CD4-positive, alpha-beta T cell treated with Interleukin-6 at 100 ng/mL for 8 hours (primary cell): ENCODE results near the gene CPZ.

ENCODE experiments used
- DNase-seq: peaks from one replicate; pipeline ENCODE4 v3.0.0-alpha.2; 2020; ENCODE audit warnings: mixed read lengths, low spot score

CPZ gene

DNA sequence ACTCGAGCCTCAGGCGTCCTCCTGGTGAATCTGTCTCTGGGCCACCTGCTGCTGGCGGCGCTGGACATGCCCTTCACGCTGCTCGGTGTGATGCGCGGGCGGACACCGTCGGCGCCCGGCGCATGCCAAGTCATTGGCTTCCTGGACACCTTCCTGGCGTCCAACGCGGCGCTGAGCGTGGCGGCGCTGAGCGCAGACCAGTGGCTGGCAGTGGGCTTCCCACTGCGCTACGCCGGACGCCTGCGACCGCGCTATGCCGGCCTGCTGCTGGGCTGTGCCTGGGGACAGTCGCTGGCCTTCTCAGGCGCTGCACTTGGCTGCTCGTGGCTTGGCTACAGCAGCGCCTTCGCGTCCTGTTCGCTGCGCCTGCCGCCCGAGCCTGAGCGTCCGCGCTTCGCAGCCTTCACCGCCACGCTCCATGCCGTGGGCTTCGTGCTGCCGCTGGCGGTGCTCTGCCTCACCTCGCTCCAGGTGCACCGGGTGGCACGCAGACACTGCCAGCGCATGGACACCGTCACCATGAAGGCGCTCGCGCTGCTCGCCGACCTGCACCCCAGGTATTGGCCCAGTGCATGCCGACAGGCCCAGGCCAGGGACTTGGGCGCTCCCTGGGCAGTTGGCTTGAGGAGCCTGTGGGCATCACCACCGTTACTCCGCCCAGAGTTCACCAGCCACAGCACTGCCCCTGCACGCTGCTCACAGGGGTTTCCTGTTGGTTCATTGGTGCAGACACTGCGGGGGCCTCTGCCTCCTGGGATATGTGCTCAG lies 11.3 kb upstream of the CPZ start:
- no peak for DNase-seq

DNA sequence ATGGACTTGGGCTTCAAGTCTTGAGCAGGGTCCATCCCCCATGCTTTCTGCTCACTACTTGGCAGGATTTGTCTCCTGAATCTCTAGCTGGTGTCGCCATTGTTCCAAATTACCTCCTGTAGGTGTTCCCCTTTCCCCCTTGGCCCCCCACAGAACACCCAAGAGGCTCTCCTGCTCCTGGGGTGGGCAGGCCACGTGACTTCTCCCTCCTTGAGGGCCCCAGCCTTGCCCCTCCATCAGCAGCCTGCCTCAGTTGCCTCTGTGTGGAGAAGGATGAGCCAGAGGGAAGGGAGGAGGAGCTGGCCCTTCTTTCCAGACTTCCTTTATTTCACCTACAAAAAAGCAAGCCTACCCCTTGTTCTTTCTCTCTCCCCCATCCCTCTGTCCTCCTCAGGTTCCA lies 10.5 kb upstream of the CPZ start:
- no peak for DNase-seq

DNA sequence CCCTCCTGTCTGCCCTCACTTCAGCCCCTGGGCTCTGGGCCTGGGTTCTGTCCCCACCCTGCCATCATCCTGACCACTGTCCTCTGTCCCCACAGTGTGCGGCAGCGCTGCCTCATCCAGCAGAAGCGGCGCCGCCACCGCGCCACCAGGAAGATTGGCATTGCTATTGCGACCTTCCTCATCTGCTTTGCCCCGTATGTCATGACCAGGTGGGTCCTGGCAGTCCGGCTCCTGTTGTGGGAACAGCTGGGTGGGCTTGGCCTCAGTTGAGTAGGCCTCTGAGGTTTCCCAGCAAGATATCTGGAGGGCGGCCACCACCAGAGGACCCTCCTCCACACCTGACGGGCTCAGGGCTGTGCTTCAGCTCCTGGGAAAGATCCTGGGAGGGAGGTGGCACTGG lies 10.1 kb upstream of the CPZ start:
- DNase-seq = no peak

DNA sequence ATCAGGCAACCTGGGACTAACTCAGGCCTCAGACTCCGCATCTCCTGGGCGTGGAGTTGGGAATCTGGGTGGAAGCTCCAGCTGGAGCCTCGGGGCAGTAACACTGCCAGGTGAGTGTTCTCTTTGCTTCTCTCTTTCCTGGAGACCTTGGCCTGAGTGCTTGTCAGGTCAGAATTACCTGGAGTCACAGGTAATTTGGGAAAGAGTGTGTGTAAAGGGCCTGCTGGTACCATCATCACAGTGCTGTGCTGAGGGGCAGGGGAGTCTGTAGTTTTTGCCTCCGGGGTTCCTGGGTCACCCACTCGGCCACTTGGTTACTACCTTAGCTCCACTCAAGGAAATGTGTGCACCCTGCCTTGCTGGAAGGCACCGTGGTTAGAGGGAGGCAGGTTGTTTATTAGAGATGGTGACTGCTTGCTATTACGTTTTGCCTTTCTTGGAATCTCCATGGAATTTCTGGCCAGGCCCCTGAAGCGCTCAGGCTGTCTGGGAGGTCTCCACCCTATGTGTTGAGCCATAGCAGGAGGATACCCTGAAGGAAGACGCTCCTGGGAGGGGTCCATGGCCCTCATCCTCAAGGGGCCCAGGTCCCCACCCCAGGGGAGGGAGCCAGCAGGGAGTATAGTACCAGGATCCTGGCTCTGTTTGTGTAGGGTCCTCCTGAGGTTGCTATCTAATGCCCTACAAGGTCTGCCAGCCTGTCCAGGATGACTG lies 9.5 kb upstream of the CPZ start:
- DNase-seq = no peak

DNA sequence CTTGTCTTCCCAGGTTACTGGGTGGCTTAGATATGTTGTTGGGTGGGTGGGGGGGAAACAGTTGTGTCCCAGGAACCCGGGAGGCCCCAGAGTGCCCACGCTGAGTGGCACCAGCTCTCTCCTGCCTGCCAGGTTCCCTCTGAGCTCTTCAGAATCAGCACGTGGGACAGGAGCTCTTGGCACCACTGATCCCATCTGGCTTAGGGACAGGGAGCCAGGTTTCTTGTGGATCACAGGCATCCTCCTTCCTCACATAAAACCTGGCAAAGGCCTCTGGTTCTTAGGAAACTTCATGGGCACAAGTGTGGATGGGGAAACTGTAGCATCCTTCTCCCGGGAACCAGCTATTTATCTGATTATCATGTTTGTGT lies 8.9 kb upstream of the CPZ start:
- DNase-seq = no peak

DNA sequence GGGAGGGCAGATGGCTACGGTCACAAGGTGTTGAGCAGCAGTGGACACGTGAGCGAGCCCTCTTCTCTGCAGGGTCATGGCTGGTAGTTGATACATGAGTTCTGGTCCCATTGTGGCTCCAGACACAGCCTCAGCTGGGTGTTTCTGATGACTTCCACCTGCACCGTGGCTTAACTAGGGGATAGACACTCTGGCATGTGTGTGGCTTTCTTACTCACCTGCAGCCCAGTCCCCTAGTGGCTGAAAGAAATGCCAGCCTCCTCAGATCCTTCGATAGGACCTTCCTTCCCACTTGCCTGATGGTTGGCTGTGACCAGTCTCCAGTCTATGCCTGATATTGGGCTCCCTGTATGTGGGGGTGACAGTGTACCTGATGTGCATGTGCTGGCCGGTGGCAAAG lies 7.4 kb upstream of the CPZ start:
- no peak for DNase-seq

DNA sequence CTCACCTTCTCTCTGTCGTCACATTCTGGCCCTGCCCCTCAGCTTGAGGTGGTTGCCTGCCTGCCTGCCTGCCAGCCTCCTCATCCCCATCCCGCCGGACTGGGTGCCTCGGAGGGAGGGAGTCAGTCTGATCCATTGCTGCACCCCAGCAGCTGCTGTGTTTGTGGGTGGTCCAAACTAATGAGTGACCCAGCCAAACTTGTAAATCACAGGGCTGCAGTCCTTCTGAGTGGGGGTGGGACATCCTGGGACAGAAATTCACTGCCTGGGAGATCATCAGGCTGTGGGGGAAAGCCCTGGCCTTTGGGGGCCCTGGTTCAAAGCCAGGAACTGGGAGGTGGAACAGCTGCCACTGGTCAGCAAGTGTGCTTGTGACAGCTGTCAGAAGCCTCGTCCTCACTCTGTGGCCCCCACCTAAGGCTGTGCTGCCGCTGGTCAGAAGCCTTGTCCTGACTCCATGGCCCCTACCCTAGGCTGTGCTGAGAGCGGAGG lies 6.8 kb upstream of the CPZ start:
- DNase-seq = no peak

DNA sequence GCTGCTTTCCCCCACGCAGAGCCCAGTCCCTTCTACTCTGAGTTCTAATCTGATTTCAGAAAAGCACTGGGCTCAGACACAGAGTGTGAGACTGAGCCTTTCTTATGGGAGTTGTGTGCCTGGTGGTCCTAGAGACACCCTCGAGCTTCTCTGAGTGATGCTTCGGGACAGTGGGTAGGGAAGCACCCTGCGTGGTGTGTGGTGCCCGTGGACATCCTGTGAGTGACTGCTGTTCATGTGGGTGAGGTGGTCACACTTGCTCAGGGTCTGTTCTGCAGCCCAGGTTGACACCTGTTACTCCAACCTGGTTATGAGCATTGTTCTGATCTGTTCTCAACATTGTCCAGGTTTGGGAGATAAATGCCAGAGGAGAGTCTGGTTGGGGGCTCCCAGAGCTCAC lies 6.3 kb upstream of the CPZ start:
- DNase-seq = no peak

DNA sequence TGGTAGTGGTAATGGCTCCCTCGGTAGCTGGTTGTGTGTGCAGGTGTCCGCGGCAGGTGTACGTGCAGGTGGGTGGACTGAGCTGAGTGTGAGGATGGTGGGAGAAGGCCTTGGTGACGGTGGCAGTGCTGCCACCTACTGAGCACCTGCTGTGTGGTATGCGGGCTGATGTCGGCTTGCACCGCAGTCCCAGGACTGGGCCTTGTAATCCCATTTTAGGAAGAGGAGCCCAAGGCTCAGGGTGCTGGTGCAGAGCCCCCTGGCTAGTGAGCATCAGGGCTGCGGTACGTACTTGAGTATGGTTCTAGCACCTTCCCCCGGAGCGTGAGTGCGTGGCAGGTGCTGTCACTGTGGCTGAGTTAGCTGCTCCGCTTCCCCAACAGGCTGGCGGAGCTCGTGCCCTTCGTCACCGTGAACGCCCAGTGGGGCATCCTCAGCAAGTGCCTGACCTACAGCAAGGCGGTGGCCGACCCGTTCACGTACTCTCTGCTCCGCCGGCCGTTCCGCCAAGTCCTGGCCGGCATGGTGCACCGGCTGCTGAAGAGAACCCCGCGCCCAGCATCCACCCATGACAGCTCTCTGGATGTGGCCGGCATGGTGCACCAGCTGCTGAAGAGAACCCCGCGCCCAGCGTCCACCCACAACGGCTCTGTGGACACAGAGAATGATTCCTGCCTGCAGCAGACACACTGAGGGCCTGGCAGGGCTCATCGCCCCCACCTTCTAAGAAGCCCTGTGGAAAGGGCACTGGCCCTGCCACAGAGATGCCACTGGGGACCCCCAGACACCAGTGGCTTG lies 5.7 kb upstream of the CPZ start:
- no peak for DNase-seq

DNA sequence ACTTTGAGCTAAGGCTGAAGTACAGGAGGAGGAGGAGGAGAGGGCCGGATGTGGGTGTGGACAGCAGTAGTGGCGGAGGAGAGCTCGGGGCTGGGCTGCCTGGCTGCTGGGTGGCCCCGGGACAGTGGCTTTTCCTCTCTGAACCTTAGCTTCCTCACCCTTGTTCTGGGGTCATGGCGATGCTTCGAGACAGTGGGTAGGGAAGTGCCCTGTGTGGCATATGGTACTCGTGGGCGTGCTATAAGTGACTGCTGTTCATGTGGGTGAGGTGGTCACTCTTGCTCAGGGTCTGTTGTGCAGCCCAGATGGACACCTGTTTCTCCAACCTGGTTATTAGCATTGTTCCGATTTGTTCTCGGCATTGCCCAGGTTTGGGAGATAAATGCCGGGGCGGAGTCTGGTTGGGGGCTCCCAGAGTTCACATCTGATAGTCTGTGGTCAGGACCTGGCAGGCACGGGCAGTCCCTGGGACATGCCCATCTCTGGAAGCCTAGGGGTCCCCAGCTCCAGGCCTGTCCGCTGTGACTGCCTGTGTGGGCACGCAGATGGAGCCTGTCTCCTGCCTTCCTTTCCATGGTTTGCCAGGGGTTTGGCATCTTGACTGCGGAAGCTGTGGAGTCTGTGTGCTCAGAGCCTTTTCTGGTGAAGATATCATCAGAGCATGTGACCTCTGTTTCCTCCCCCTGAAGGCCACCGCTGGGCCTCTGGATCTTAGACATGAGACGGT lies 4.9 kb upstream of the CPZ start:
- DNase-seq = no peak

DNA sequence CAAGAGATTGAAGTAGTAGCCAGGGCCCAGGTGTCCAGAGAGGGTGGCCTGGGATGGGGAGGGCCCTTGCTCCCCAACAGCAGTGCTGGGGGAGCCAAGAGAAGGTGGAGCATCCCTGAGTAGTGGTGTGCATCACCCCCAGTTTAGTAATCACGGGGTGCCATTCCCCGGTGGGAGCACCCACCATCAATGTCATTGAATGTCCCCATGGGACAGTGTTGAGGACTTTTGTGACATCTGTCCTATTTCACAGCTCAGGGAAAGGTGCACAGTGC lies 4.4 kb upstream of the CPZ start:
- DNase-seq = no peak

DNA sequence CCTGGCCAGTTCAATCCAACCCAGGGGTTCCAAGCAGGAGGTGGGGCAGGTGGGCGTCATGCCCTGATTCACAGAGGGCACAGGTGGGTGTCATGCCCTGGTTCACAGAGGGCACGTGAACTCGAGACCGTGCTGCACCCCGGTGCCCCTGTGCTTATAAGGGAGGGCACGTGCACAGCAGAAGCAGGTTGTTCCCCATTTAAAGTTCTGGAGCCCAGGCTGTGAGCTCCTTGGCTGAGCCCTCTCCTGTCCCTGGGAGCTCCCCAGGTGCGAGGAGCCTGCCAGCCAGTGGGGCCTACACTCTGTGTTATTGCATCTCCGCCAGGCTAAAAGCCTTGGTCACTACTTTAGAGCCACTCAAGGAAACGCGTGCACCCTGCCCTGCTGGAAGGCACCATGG lies 3.2 kb upstream of the CPZ start:
- DNase-seq = no peak

DNA sequence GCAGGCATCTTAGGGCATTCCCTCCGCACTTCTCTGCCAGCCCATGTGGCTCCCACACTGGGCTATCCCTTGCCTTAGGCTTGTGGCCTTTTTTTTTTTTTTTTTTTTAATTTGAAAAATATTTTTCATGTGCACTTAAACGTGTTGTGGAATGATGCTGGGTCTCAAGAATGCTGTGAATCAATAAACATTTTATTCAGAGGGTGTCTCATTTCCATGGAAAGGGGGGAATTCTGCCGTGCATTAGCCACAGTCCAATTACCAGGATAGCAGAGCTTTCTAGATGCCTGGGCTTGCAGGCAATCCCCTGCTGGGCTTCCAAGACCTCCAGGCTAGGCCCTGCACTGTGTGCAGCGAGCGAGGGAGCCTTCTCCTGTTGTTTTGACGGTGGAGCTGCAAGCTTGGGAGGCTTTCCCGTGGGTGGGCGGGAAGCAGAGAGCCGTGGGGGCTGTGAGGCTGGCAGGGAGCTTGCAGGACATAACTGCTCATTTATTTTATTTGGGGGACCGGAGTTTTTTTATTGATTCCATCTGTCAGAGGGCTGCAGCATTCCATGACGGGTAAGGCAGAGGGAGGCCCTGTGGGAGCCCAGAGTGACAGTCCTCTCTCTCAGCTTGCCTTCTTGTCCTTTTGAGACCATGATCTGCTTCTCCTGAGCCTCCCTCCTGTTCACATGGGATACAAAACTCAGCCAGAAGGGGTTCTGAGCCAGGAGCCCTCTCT lies 2.6 kb upstream of the CPZ start:
- no peak for DNase-seq

DNA sequence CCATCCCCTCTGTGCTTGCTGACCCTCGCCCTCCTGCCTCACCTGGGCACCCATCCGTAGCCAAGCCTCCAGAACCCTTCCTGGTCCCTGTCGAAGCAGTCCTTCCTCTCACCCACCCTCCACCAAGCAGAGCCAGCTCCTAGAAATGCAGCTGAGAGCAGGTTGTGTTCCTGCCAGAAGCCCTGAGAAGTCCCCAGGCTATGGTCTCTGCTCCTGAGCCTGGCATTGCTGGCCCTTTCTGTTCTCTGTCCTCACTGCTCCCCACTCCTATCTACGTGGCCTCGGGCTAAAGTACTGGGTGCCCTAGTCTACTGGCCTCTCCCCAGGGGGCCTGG lies 2.1 kb upstream of the CPZ start:
- DNase-seq = no peak

DNA sequence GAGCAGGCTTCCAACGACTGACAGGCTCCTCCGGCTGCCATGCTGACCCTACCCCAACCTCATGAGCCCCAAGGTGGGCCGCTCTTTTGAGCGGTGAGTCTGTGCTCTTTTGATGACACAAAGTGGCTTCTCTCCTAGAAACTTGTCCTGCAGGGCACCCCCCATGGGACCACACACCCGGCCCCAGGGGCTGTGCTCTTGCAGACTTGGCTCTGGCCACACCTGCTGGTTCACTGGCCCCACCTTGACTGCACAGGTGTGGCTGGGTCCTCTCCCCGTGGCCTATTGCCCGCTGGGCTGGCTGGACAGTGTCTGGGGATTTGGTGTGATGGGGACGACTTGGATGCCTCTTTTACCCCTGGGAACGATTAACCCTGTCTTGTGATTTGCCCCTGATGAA lies 1.5 kb upstream of the CPZ start:
- DNase-seq = no peak

DNA sequence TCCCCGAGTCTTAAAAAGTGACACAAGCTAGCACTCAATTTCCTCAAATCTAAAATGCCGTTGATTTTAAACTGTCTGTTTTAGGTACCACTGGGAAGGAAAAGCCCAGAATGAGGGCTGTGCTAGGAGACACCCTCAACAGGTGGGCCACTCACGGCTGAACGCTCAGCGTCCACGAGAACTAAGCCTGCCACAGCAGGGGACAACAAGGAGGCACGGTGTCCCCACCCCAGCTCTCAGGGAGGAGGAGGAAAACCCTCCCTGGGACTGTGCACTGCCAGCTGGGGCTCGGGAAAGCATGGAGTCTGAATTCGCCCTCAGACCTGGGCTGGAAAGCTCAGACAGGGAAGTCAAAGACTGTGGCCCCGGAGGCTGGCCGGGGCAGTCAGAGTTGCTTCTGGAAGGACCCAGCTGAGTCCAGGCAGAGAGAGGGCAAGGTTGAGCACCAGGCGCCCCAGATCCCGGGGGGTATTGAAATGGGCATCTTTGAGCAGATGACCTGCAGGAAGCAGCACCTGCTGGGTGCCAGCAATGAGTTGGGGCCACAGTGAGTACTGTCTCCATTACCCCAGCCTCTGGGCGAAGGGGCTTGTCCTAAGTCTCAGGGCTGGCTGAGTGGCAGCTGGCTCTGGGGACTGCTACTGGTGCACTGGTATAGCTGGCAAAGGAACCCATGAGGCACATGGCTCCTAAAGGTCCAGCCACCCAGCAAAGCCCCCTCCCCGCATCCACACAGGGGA lies 769 bp upstream of the CPZ start:
- DNase-seq = no peak

DNA sequence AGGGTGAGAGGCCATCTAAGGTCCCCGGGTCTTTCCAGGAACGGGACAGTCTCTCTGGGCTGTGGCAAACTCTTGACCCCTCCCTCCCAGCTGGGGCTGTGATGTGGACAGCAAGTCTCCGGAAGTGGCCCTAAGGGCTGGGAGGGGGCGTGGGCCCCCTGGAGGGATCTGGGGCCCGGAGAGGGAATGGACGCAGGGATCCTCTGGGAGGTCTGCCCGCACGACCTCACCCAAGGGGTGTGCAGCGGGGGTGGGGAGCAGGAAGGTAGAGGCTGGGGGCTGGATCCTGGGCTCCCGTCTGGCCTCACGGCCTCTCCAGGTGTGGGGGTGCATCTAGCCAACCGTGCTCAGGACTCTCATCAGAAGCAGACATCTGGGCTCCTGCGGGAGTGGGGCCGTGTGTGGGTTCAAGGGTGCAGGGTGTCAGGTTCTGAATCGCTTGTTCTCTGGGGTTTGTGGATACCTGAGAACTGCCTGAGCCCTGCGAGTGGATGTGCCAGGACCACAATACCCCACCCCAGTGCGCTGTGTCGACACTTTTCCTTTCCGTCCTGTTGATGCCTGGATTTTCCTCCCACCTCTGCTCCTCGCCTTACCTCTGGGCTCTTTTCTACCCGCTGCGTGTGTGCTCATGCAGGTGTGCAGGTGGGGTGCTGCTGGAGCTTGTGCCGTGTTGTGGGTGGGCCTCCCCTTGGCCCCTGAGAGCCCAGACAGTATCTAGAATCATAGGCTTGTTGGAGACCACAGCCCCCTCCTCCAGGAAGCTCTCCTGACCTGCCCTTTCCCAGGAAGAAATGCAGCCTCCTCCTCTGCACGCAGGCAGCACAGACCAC lies 915 bp downstream of the CPZ start:
- no peak for DNase-seq

DNA sequence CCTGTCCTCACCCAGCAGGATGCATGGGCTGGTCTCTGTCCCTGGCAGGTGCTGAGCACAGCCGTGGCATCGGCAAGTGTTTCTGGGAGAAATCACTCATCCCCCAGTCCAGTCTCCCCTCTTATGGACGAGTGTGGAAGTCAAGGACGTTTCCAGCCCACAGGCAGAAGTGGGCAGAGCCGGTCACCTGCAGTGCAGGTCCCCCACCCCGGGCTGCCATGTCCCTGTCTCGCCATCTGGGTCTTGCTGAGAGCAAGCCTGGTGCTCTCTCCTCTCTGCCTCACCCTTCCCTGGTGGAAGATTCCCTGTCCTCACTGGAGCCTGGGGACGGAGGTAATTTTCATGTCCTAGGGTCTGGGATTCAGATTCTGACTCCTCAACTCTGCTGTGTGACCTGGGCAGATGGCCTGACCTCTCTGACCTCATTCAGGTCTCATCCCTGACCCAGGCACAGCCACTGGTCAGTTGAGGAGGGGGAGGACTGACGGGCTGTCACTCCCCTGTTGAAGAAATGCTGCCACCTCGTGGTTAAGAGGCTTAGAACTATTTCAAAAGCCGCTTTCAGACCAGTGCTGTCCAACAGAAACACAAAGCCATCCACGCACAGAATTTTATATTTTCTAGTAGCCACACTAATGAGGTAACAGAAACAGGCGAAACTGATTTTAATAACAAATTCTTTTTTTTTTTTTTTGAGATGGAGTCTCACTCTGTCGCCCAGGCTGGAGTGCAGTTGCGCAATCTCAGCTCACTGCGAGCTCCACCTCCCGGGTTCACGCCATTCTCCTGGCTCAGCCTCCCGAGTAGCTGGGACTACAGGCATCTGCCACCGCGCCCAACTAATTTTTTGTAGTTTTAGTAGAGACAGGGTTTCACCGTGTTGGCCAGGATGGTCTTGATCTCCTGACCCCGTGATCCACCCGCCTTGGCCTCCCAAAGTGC lies 1.8 kb downstream of the CPZ start:
- DNase-seq = no peak
